Aorta (tissue), 5 donors: ENCODE data around the gene SSX4. TPM values are rescaled to one million over a fixed set of nuclear protein-coding genes. Genes with fewer than 3 reads are reported as not detected.
"Not testable (repeated sequence)": the region's sequence is repeated elsewhere in the genome, so short reads cannot be mapped to it uniquely, and the experiment has no call there.

Source experiments
- ATAC-seq: fragments of 200-7000 bp; cut with Tn5 transposase; one replicate; pipeline ENCODE4 v1.9.1; 2022; ENCODE audit warnings: moderate library complexity; ENCODE audit not compliant: low FRiP score
- DNase-seq, 2 donors: peaks; one replicate each; pipeline ENCODE4 v3.0.0-alpha.2; 2020
- H3K27ac ChIP-seq, 2 donors: one replicate each; pipeline ENCODE4 v1.5.1; 2013; ENCODE audit warnings: low read length in 2 of 2, mild to moderate bottlenecking in 2 of 2, moderate library complexity in 2 of 2, control low read depth in 1 of 2, inconsistent platforms in 1 of 2, low read depth in 1 of 2
- H3K27me3 ChIP-seq, 2 donors: one replicate each; pipeline ENCODE4 v1.6.1; 2013; ENCODE audit warnings: control low read depth in 1 of 2, low read length in 1 of 2, mild to moderate bottlenecking in 1 of 2, moderate library complexity in 1 of 2; ENCODE audit not compliant: insufficient read depth in 2 of 2, control insufficient read depth in 1 of 2
- H3K36me3 ChIP-seq, 2 donors: one replicate each; pipeline ENCODE4 v1.6.1; 2013; ENCODE audit warnings: control low read depth in 1 of 2, low read length in 1 of 2, mild to moderate bottlenecking in 1 of 2; ENCODE audit not compliant: insufficient read depth in 2 of 2, control insufficient read depth in 1 of 2
- H3K4me1 ChIP-seq, 2 donors: one replicate each; pipeline ENCODE4 v1.6.1; 2013; ENCODE audit warnings: low read length in 2 of 2, control low read depth in 1 of 2, mild to moderate bottlenecking in 1 of 2, moderate library complexity in 1 of 2; ENCODE audit not compliant: insufficient read depth in 2 of 2, control insufficient read depth in 1 of 2
- H3K4me3 ChIP-seq, 2 donors: one replicate each; pipeline ENCODE4 v1.5.1; 2013; ENCODE audit warnings: low read length in 2 of 2, control low read depth in 1 of 2, mild to moderate bottlenecking in 1 of 2
- H3K9me3 ChIP-seq: one replicate; pipeline ENCODE4 v1.6.1; 2013; ENCODE audit warnings: mild to moderate bottlenecking, low read length; ENCODE audit not compliant: control insufficient read depth
- WGBS, 2 donors: extraction: QIAGEN DNeasy Blood & Tissue Kit; methylation state at CpG; one replicate each; pipeline ENCODE4 v1.1.7; 2013; 5-methylcytosine and 5-hydroxymethylcytosine counted together
- intact Hi-C, 2 donors: fragments of 100-400 bp; cut with DNase I; formaldehyde crosslinking; loops; one replicate each; pipeline versions ENCODE4 v1.14.2 to v1.15.0; 2022
- long read RNA-seq, 2 donors: library from polyadenylated mRNA; unstranded; transcript quantifications; one replicate each; pipeline ENCODE4 v2.0.0, GENCODE V29; 2020 to 2021
- polyA plus RNA-seq, 2 donors: library from polyadenylated mRNA; stranded (reverse); fragments of 200-250 nt; gene quantifications; one replicate each; pipeline ENCODE4 v1.2.3, GENCODE V29; 2013
- total RNA-seq, 2 donors: library from RNA; stranded (reverse); fragmentation: NEBNext Ultra II Directional; extraction: Animal tissue kit (Norgen Biotek cat#: 25700); gene quantifications; one replicate each; pipeline ENCODE4 v1.2.1, GENCODE V29; 2021
- donor health status: healthy with polysubstance abuse.
- donor health status: Bipolar disorder and iron deficiency.
- donor health status: DM: no; HTN: no; CAD: no.
- donor health status: DM: no; HTN: no; CAD: no.
- donor health status: DM: yes; HTN: yes; CAD: no.

SSX4 gene, protein sequence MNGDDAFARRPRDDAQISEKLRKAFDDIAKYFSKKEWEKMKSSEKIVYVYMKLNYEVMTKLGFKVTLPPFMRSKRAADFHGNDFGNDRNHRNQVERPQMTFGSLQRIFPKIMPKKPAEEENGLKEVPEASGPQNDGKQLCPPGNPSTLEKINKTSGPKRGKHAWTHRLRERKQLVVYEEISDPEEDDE
- total RNA-seq (not detected), polyA plus RNA-seq (not detected)
- long read RNA-seq, donor 1: 0 reads
- long read RNA-seq, donor 2: 0 reads

DNA sequence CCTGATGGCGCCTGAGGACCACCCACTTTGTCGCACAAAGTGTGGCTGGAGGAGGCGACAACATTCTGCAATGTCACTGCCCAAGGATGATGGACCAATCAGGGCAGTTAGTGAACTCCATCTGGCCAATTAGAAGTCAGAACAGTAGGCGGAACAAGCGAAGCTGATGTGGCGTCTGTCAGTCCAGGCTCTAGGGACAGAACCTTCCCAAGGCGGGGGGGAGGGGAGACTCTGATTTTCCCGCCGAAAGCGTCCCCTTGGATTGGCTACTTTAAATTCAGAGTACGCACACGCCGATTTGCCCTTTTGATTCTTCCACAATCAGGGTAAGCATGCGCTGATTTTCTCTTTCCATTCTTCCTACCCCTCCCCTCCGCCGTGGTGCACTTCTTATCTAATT is at the start of gene SSX4:
SSX4 (plus strand) TSS at position 301 of the 400 bp plus-strand sequence. CDS start 515 bp downstream, outside the sequence.
- H3K4me1 ChIP-seq, H3K9me3 ChIP-seq, H3K27ac ChIP-seq, ATAC-seq, intact Hi-C loops, DNase-seq, H3K36me3 ChIP-seq, H3K4me3 ChIP-seq, H3K27me3 ChIP-seq: not testable (repeated sequence)
- WGBS, 2 donors: no CpG with 5 or more reads among the region's 16 CpGs

DNA sequence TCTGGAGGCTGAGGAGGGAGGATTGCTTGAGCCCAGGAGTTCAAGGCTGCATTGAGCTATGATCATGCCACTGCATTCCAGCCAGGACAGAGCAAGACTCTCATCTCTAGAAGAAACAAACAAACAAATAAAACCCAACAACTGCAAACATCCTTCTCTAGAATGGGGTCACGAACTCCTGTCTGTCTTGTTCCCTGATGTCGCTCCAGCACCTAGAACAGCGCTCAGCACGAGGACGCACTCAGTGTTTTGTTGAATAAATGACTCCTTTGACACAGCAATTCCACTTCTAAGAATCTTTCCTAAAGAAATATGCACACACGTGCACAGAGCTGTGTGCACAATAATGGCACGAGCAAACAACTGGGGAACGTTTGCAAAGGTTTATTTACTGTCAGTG is 37.3 kb upstream of the SSX4 start:
- H3K36me3 ChIP-seq, H3K9me3 ChIP-seq, ATAC-seq, DNase-seq, H3K4me3 ChIP-seq, intact Hi-C loops, H3K27me3 ChIP-seq, H3K27ac ChIP-seq, H3K4me1 ChIP-seq: not testable (repeated sequence)
- 31 to 40% methylated on average over 8 of the region's 8 CpGs for WGBS, 2 donors

DNA sequence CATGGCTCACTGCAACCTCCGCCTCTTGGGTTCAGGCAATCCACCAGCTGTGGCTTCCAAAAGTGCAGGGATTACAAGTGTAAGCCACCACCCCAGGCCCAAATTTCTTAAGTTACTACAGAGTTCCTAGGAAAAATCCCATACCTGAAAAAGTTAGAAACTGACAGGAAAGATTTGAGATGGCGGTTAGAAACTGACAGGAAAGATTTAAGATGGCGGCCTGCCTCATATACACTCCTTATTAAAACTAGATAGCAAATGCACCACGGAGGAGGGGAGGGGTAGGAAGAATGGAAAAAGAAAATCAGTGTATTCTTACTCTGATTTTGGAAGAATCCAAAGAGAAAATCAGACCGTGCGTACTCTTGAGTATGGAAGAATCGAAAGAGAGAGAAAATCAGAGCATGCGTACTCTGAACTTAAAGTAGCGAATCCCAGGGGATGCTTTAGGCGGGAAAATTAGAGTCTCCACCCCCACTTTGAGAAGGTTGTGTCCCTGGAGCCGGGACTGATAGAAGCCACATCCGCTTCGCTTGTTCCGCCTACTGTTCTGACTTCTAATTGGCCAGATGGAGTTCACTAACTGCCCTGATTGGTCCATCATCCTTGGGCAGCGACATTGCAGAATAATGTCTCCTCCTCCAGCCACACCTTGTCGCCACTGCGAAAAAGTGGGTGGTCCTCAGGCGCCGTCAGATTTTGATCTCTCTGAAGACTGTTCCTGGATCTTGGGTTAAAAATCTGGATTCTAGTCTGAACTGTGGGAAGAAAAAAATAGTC is 26.8 kb upstream of the SSX4 start, which contains the start of gene SSX3:
SSX3 (minus strand) TSS at position 389 of the 780 bp plus-strand sequence. CDS start 1,454 bp downstream, outside the sequence.
- H3K4me3 ChIP-seq, H3K36me3 ChIP-seq, H3K27ac ChIP-seq, H3K27me3 ChIP-seq, intact Hi-C loops, DNase-seq, ATAC-seq, H3K9me3 ChIP-seq, H3K4me1 ChIP-seq: not testable (repeated sequence)
- 85 to 90% methylated on average over 17 to 19 of the region's 19 CpGs for WGBS, 2 donors

DNA sequence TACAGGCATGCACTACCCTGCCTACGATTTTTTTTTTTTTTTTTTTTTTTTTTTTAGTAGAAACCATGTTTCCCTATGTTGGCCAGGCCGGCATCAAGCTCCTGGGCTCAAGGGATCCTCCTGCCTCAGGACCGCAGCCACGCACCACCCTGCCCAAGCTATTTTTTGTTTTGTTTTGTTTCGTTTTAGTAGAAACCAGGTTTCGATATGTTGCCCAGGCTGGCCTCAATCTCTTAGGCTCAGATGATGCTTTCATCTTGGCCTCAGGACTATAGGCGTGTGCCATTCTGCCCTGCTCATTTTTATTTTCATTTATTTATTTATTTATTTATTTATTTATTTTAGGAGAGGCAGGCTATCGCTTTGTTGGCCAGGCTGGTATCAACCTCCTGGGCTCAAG is 25.7 kb upstream of the SSX4 start:
- no peaks in the 10 kb centered on the region for H3K27me3 ChIP-seq
- WGBS, 2 donors: 90 to 94% methylated on average over 8 of the region's 8 CpGs
- H3K4me3 ChIP-seq: no peak overlapping the region
- ATAC-seq (no peak), DNase-seq (no peak)
- H3K9me3 ChIP-seq: no peaks in the 10 kb centered on the region
- intact Hi-C loops: no loop called here
- H3K4me1 ChIP-seq: no peaks in the 10 kb centered on the region
- H3K27ac ChIP-seq: no peak overlapping the region
- no peaks in the 10 kb centered on the region for H3K36me3 ChIP-seq

DNA sequence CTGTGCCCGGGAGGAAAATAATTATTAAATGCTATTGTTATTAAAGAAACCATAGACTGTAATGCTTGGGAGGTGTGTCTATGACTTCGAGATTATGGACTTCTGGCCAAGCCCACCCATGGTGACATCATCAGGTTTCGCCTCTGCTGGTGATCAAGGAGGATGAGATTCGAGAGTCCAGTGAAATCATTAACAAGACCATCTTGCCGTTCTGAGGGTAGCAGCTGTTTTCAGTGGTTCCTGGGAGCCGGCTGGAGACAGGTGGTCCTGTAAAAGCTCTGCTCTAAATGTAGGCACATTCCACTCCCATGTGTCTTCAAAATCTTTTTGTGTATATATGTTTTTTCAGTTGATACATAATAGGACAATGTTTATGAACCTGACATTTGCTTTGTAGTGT is 24.1 kb upstream of the SSX4 start:
- H3K4me1 ChIP-seq, intact Hi-C loops, H3K4me3 ChIP-seq, H3K9me3 ChIP-seq, H3K27ac ChIP-seq, ATAC-seq, H3K36me3 ChIP-seq, H3K27me3 ChIP-seq, DNase-seq: not testable (repeated sequence)
- WGBS, 2 donors: 77 to 85% methylated on average over 6 of the region's 6 CpGs

DNA sequence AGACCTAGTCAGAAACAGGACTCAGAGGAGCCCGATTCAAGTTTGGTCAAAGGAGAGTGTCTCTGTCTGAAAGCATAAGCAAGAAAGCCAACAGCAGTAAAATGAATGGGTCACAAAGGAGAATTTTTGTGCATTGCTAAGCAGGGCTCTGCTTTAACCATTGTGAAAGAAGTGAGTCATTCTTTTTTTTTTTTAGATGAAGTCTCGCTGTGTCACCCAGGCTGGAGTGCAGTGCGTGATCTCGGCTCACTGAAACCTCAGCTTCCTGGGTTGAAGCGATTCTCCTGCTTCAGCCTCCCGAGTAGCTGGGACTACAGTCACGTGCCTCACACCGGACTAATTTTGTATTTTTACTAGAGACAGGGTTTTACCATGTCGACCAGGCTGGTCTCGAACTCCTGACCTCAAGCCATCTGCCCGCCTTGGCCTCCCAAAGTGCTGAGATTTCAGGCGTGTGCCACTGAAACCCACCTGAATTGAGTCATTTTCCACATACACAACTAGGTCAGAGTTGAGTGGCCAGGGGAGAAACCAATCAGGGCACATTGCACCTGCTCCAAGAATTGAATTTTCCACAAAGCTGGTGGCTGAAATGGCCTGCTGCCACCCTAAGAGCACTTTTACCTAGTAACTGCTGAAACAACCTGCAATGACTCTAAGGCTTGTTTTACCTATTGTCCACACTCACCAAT is 15.5 kb upstream of the SSX4 start:
- H3K4me1 ChIP-seq, H3K27ac ChIP-seq, H3K36me3 ChIP-seq, intact Hi-C loops, H3K27me3 ChIP-seq, ATAC-seq, DNase-seq, H3K9me3 ChIP-seq, H3K4me3 ChIP-seq: not testable (repeated sequence)
- no CpG with 5 or more reads among the region's 12 CpGs for WGBS, 2 donors

DNA sequence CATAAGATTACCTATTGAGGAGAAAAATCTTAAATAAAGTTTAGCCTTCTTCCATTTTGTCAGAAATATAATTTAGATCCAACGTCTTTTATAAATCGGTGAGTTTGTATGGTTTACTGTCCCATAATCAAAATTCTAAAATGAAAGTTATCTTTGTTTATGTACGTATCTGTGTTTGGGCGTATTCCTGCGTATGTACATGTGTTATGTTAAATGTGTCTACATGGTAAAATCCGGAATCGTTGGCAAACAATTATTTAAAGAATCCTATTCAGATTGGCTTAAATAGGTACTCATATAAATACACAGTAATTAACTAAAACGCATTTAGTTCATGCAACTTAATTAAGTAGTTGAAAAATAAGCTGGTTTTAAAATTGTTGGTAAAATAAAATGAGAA is 12.9 kb upstream of the SSX4 start:
- intact Hi-C loops, ATAC-seq, DNase-seq, H3K9me3 ChIP-seq, H3K4me1 ChIP-seq, H3K27ac ChIP-seq, H3K4me3 ChIP-seq, H3K36me3 ChIP-seq, H3K27me3 ChIP-seq: not testable (repeated sequence)
- WGBS, 2 donors: no CpG with 5 or more reads among the region's 8 CpGs

DNA sequence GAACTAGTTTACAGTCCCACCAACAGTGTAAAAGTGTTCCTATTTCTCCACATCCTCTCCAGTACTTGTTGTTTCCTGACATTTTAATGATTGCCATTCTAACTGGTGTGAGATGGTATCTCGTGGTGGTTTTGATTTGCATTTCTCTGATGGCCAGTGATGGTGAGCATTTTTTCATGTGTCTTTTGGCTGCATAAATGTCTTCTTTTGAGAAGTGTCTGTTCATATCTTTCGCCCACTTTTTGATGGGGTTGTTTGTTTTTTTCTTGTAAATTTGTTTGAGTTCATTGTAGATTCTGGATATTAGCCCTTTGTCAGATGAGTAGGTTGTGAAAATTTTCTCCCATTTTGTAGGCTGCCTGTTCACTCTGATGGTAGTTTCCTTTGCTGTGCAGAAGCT is 13.6 kb downstream of the SSX4 start:
- DNase-seq, H3K27ac ChIP-seq, H3K9me3 ChIP-seq, ATAC-seq, H3K27me3 ChIP-seq, H3K36me3 ChIP-seq, H3K4me1 ChIP-seq, H3K4me3 ChIP-seq, intact Hi-C loops: not testable (repeated sequence)
- WGBS, 2 donors: 75 to 83% methylated on average over 1 of the region's 2 CpGs
